Gastrocnemius medialis (tissue), 4 donors: ENCODE results near the gene SGO2.

Source experiments
- CTCF ChIP-seq, 5 experiments: fragments of 450-650 bp in 3 of 5; fragments of 200-600 bp in 2 of 5; sonication (generic) in 2 of 5; IDR thresholded peaks in 4 of 5; conservative IDR thresholded peaks in 1 of 5; 1 replicate in 4 of 5; 2 replicates in 1 of 5; pipeline ENCODE4 v1.5.1; 2016 to 2019; ENCODE audit warnings: antibody characterized with exemption in 5 of 5, mild to moderate bottlenecking in 3 of 5, moderate library complexity in 3 of 5
- POLR2A ChIP-seq, 2 donors: fragments of 450-650 bp; IDR thresholded peaks; one replicate each; pipeline ENCODE4 v1.6.1; 2017; ENCODE audit warnings: antibody characterized with exemption in 2 of 2, mild to moderate bottlenecking in 2 of 2, moderate library complexity in 2 of 2

GRCh38 chr2:200509235-200509611, 16.8 kb upstream of the SGO2 start:
- no peak for TF ChIP-seq CTCF (IDR thresholded peaks at IDR 0.05 in 4 of 5, conservative IDR thresholded peaks at IDR 0.05 in 1 of 5)
- TF ChIP-seq POLR2A (IDR thresholded peaks at IDR 0.05) = no peak
